HG03196 (cell line): ENCODE results near the gene ARHGAP25.
"Not testable (repeated sequence)": the region's sequence is repeated elsewhere in the genome, so short reads cannot be mapped to it uniquely, and the experiment has no call there.

Source experiments
- ATAC-seq: cut with Tn5 transposase; IDR thresholded peaks from one replicate; pipeline ENCODE4 v1.9.1; 2021; ENCODE audit not compliant: unreplicated experiment

Gene ARHGAP25

DNA sequence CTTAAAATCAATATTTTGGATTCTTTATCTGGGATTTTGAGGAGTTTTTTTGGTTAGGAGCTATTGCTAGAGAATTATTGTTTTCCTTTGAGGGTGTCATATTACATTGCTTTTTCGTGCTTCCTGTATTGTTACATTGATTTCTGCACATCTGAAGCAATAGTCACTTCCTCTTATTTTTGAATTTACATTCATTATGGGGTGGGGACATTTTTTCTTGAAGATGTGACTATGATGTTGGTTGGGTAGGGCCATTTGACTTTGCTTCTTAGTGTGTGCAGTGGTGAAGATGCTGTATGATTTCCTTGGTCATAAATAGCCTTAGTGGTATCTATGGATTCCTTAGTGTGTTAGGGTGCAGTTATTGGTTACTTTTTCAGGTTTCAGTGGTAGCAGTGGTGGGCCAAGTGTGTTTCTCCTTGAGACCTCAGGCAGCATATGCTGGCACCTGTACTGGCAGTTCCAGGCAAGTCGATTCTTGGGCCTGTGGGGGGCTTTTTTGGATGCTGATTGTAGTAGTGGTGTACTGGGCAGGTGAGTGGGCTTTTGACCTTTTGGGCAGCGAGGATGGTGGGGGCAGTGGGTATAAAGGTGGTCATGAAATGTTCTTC is 61.8 kb downstream of the ARHGAP25 start:
- no peak for ATAC-seq

DNA sequence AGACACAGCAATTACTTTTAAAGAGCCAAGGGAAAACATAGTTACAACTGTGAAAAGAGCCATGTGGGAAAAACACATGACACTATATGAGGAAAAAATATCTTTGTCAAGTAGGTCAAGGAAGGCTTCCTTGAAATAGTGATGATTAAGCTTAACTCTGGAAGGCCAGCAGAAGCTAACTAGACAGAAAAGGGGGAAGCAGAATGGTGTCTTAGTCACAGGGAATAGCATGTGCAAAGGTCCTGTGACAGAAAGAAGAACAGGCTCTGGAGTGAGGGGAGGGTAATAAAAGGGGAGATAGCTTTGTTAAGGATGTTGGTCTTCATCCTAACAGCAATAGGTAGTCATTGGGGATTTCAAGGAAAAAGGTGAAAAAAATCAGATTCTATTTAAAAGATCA is 64.0 kb downstream of the ARHGAP25 start:
- no peak for ATAC-seq

DNA sequence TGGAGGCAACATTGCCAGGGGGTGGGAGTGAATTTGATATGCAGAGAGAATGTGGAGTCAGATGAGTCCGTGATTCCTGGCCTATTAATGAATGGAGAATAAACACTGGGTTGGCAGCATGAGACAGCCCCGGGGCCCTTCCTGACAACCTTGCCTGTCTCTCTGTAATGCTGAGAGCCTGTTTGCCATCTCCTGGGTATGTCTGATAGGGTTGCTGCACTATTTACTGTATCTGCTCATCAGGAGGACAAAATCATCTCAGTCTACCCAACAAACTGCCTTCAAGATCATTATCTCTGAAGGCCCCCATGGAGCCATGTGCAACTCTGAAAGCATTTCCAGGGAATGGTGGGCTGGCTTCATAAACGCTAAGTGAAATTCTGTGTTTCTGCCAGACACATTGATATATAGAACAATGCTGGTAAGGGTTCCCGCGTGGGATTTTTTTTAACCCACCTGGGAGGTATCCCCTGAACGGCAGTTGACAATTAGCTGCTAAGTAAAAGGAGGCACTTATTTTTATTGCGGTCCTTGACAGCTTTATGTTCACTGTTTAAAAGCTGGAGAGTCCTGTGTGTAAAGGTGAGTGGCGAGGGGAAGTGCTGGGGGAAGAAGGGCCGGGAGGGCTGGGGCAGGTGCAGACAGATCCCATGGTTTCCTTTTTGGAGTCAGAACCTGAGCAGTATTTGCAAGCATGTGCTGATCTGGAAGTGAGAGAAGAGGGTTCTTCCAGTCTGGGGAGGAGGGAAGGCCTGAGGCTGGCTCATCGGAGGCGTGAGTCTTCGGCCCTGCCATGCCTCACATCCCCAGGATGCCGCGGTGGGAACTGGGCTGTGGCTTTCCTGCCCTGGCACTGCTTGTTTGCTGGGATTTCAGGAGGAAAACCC is 64.8 kb downstream of the ARHGAP25 start:
- no peak for ATAC-seq

DNA sequence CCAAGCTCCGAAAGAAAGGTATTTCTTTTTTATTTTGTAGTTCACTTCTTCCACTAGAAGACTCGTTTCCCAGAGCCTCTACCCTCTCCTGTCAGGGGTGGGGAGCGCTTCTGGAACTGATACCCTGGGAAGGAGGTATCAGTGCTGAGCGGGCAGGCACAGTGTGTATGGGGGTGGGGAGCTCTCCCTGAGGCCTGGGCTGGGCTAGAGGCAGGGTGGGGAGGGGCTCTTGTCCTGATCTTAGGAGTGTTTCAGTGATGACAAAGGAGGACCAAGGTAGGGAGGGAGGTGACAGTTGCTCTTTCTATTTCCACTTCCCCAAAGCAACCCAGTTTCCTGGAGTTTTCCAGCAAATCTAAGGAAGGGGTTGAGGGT is 65.4 kb downstream of the ARHGAP25 start:
- no peak for ATAC-seq

DNA sequence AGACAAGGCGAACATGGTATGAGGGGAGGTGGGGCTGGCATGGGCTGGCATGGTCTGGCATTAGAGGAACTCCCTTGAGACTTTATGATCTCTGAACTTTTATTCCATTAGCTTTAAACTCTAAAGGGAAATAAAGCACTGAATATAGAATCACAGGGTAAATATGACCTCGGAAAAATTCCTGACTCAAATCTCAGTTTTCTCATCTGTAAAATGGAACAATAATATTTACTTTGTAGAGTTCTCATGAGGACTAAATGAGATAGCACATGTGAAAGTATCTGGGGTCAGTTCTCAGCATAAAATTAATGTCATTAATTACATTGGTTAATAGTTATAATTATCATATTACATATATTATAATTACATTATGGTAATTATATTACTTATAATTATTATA is 65.9 kb downstream of the ARHGAP25 start:
- no peak for ATAC-seq

DNA sequence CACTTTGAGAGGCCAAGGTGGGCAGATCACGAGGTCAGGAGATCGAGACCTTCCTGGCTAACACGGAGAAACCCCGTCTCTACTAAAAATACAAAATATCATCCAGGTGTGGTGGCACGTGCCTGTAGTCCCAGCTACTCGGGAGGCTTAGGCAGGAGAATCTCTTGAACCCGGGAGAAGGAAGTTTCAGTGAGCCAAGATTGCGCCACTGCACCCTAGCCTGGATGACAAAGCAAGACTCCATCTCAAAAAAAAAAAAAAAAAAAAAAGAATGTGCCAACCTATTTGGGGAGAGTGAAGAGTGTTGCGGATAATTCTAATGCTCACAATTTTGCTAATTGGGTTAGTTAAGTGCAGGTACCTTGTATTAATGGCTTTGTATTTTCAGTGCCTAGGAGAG is 67.5 kb downstream of the ARHGAP25 start:
- not testable (repeated sequence) for ATAC-seq

DNA sequence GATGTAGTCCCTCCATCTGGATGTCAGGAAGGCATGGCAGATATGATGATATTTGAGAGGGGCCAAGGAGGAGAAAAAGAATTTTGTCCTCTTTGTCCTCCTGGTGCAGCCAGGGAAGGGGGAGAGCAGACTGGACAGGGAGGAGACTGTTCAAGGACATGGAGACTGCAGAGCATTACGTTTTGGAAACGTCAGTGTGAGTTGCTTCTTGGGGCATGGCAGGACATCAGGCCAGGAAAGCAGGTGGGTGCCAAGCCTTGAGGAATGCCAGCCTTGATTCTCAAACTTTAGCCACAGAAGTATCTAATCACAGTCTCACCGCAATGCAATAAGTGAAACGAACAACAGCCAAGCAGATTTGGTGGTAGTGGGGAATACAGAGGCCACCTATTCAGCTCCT is 70.4 kb downstream of the ARHGAP25 start:
- ATAC-seq: no peak

DNA sequence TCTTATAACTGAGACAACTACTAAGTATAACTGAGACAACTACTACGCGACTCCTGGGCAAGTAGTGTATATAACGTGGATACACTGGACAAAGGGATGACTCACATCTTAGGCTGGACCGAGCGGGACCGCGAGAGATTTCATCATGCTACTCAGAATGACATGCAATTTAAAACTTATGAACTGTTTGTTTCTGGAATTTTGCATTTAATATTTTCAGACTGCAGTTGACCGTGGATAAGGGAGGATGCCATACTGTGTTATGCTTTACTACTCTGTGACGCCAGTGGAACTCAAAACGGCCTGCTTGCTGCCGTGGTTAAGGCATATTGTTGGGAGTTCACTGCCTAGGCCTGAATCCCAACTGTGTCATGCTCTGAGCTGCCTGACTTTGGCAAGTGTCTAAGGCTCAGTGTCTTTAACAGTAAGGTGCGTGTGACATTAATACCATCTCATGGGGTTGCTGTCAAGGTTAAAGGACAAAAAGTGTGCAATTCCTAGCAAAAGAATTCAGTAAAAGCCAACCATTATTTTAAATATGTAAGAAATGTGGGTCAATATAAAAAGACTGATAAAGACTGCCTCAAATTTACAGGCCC is 72.0 kb downstream of the ARHGAP25 start:
- no peak for ATAC-seq

DNA sequence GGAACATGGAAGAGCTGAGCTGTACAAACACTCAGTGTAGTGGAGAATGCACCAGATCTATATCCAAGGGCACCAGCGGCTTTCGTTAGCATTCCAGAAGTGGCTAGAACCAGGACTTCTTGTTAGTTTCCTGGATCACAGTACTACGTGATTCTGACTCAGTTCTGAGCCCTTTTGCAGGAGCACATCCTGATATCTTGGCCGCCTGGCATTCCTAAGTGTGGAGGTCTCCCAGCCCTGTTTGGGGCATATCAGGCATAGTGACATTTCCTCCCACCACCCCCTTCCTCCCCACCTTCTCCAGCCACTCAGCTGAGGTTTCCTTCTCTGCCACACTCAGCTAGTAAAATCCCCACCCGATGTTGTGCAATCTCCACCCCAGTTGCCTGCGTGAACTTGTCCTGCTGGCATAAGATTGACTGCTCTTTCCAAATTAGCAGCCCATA is 73.2 kb downstream of the ARHGAP25 start:
- ATAC-seq: no peak

DNA sequence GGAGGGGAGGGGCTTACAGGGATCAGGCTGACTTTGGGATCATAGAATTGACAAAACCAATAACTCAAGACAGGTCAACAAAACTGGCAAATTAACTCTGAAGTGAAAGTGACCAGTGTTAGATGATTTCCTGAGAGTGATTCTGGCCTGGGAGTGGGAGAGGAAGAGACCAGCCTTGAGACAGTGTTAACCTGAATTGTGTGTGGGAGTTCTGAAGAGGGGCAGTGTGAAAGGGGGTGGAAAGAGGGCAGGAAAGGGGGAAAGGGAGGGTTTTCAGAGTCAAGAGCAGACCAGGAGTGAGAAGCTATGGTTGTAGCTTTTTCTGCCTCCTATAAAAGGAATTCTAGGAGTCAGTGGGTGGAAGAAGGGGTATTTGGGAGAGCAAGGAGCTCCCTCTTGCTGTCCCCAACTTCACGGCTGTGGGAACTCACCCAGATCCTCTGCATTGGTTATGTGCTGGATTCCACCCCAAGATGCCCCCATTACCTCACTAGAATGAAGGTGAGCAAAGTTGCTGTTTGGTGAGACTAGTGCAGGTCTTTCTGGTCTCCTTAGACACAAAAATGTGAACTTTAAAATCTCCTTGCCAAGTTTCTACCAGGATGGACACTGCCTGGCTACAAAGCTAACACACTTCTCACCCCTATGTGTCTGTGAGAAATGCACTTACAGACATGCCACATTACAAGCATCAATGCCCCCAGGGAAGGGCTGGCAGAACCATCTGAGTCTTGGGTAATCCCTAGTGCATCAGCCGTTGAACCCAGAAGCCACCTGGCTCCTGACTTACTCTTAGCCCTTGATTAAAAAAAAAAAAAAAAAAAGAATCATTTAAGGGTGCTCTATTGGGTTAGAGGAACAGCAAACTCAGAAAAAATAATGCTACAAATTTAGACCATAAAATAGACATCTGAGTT is 75.0 kb downstream of the ARHGAP25 start:
- ATAC-seq: no peak

DNA sequence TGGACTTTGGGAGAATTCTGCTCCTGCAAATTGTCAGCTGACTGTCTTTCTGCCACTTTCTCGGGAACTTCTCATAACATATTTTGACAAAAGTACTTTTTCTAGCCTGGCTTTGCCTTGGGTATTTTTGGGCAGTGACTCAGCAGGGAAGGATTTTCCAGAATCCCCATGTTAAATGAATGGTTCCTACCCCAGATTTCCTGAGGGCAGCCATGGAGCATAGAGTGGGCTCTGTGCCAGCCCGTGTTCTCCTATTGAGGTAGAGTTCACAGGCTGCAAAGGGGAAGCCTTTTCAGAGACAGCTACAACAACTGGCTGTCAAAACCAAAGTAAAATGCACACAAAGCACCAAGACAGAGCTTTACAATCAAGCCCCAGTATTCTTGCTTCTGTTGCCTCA is 76.8 kb downstream of the ARHGAP25 start:
- no peak for ATAC-seq

DNA sequence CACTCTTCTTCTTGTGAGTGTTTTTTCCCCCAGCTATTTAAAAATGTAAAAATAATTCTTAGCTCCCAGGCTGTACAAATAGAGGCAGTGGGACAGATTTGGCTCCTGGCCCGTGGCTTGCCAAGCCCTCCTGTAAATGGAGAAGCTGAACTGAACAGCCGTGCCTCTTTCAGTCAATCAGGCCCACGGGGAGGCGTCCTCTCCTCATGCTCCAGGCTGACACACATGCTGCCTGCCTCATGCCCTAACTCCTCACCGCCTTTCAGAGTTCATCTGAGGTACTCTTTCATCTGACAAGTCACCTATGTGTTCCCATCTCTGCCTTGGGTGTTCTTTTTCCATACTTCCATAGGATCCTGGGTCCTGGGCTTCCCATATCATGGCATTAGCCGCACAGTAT is 77.6 kb downstream of the ARHGAP25 start:
- no peak for ATAC-seq

DNA sequence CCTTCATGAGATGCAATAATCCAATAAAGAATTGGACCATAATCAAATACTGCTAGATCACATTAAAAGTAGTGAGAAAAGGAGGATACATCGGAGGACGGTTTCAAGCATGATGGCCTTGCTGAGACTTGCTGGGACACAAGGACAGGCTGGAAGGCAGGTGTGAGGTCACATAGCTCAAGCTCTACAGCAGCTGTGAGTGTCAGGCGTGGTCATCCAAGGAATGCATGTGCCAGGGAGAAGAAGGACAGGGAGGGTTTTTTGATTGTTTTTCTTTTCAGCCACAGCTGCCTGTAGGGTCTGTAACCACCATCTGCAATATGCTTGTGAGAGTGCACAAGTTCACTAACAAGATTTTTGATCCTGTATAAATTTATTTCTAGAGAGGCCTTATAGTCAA is 79.0 kb downstream of the ARHGAP25 start:
- no peak for ATAC-seq

DNA sequence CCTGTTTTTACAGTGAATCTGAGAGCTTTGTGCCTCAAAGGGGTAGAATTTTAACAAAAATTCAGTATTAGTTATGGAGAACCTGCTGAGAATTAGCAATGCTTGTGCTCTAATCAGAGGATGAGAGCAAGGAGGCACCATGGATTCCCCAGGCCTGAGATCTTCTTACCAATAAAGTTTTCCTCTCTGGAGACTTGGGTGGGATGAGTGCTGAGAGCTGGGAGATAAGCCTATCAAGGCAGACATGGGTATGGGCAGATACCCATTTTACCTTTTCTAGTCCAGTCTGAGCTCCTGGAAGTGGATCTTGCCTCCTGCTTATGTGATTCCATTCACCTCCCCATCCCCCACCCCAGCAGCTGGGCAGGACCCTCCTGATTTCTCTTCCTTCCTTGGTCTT is 82.7 kb downstream of the ARHGAP25 start:
- no peak for ATAC-seq

DNA sequence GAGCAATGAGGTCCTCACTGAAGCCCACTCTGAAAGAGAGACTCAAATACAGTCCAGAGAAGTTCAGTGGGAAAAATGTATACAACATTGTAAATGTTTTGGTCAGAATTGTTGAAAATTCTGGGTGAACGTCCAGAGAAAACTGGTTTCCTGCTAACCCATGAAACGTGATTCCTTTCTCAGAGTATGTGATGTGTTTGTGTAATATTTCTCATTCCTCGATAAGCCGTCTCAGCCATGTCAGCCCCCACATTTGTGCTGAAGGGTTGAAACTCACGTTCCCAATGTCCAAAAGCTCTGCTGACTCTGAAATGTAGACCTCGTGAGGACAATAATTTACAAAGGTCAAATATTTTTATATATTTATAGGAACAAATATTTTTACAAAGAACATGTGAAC is 84.9 kb downstream of the ARHGAP25 start:
- ATAC-seq: no peak

DNA sequence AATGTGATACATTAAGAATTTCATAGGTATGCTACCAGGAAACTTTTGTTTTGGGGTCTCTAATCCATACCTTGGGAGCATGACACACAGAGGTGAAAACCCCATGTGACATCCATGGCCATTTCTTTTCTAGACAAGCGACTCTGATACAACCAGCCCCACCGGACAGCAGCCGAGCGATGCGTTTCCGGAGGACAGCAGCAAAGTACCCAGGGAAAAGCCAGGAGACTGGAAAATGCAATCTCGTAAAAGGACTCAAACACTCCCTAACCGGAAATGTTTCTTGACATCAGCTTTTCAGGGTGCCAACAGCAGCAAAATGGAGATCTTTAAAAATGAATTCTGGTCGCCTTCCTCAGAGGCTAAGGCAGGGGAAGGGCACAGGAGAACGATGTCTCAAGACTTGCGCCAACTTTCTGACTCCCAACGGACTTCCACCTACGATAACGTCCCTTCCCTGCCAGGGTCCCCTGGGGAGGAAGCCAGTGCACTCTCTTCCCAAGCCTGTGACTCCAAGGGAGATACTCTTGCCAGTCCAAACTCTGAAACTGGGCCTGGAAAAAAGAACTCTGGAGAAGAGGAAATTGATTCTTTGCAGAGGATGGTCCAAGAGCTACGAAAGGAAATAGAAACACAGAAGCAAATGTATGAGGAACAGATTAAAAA is 87.7 kb downstream of the ARHGAP25 start:
- no peak for ATAC-seq

DNA sequence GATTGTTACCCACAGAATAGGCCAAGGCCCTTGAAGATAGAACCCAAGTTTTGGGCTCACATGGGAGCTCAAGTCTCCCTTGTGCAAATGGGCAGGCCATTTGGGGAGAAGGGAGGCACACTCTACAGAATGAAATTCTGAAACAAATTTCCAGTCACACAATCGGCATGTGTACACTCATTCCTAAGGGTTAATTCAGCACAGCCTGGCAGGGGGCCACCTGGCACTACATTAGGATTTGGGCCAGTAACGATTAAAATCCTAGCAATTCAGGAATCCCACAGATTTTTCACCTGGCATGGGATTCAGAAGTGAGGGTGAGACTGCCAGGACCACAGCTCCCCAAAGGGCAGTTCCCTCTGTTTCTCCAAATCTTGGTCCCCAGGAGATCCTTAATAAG is 90.2 kb downstream of the ARHGAP25 start:
- no peak for ATAC-seq

DNA sequence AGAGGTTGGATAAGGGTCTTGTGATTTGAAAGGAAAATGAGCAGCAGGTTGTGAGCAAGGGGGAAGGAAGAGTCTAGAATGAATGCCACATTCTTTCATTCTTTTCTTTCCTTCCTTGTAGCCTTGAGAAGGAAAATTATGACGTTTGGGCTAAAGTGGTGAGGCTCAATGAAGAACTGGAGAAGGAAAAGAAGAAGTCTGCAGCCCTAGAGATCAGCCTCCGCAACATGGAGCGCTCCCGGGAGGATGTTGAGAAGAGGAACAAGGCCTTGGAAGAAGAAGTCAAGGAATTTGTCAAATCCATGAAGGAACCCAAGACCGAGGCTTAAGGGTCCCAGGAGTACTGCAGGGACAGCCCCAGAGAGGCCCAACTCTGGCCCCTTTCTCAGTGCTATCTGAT is 91.3 kb downstream of the ARHGAP25 start:
- no peak for ATAC-seq

DNA sequence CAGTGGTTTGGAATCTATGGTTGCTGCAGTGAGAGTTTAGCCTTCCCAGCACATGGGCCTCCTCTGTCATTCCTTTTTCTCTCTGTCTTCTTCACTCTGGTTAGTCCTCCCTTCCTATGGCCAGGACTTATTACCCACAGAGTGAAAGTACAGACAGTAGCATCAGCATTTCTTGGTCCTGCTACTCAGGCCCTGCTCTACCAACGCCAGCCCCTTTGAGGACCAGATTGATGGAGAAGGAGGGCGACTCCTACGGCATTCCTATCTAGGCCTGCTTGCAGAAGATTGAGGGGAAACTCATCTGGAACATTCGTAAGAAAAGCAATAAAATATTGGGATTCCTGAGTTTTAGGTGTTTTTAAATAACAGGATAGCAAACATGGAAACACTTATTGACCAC is 93.1 kb downstream of the ARHGAP25 start:
- ATAC-seq: no peak

DNA sequence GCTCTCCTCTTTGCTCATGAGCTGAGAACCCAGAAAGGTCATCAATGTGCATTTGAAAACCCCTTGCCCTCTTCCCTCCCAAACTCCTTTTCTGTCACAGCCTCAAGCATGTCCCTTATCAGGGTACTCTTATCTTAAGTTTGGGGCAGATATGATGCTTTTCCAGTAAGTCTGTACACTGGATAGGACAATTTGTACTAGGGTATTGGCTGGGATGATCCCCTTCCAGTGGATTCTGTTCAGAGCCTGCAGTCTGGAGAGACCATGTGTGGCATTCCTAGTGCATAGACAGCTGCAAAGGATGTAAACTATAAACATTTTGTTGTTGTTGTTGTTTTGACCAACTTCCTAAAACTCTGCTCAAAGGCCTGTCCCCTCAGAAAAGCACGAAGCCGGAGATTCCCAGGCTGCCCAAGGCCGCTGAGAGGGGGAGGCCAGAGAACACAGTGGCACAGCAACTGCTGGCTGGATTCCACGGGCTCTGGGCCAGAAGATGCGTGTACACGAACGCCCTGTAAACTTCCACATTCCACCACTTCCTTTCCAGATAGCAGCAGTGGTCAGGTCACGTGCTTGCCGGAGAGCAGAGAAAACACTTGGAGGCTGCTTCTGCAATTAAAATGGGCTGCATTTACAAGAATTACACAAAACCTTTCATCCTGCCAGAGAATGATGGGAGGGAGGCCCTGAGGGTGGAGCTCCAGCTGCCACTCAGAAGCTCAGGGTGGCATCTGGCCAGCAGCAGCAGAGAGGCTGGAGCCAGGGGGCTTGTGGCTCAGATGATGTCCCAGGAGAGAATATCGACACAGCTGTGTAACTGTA is 94.5 kb downstream of the ARHGAP25 start:
- no peak for ATAC-seq
